K562 (cell line): ENCODE results near the gene LAT. TPM values are rescaled to one million over a fixed set of nuclear protein-coding genes. Genes with fewer than 3 reads are reported as not detected.
"Not testable (repeated sequence)": the region's sequence is repeated elsewhere in the genome, so short reads cannot be mapped to it uniquely, and the experiment has no call there.

Experiments
- ATAC-seq: fragments of 200-7000 bp; cut with Tn5 transposase; 3 replicates; pipeline ENCODE4 v1.9.1; 2020; ENCODE audit warnings: moderate library complexity
- BruUV-seq: library from RNA; stranded (reverse); fragments of 400-500 nt; replicated peaks from 2 replicates; lab custom pipeline; 2021; lab: Mats Ljungman, UMichigan
- CTCF ChIA-PET: fragments of 300-600 bp; formaldehyde crosslinking; extraction: SDS; loops from one replicate; lab custom pipeline; 2021; ENCODE audit warnings: low intra/inter-chr PET ratio; lab: Yijun Ruan, JAX
- POLR2A ChIA-PET: fragments of 300-600, 350-650 bp; sonication (Branson Sonifier 250); formaldehyde crosslinking; extraction: SDS; loops from one replicate; lab custom pipeline; 2021; ENCODE audit warnings: antibody characterized with exemption, inconsistent platforms; lab: Yijun Ruan, JAX
- DNase-seq, 4 experiments: peaks; one replicate each; pipeline versions ENCODE4 v3.0.0 to v3.0.0-alpha.2; 2011 to 2018; ENCODE audit warnings: low spot score in 3 of 4, mixed read lengths in 3 of 4; ENCODE audit errors: extremely low read depth in 1 of 4
- FAIRE-seq: peaks from 2 replicates; lab custom pipeline; 2011; peaks lifted over from hg19 to GRCh38; lab: Jason Lieb, UNC
- H2AFZ ChIP-seq: 2 replicates; pipeline ENCODE4 v1.6.0; 2011; ENCODE audit warnings: low read depth, low read length, control low read depth, inconsistent platforms
- H3K27ac ChIP-seq: fragments of 200-600 bp; 3 replicates; pipeline ENCODE4 v1.8.0; 2011; ENCODE audit warnings: low read depth, mild to moderate bottlenecking, control low read depth, inconsistent platforms, low read length, moderate library complexity, mixed read lengths; ENCODE audit errors: extremely low read depth
- H3K27me3 ChIP-seq, 2 experiments: fragments of 300-600 bp in 1 of 2; 2 replicates in 1 of 2; 3 replicates in 1 of 2; pipeline versions ENCODE4 v1.6.0 to v1.8.0; 2011; ENCODE audit warnings: inconsistent platforms in 2 of 2, low read length in 2 of 2, mild to moderate bottlenecking in 1 of 2, mixed read lengths in 1 of 2, moderate library complexity in 1 of 2; ENCODE audit not compliant: control insufficient read depth in 2 of 2, insufficient read depth in 2 of 2
- H3K36me3 ChIP-seq: fragments of 300-600 bp; 3 replicates; pipeline ENCODE4 v1.8.0; 2011; ENCODE audit warnings: mild to moderate bottlenecking, low read length, inconsistent platforms; ENCODE audit not compliant: control insufficient read depth, insufficient read depth
- H3K4me1 ChIP-seq, 2 experiments: fragments of 200-600 bp in 1 of 2; replicated peaks in 1 of 2; 2 replicates in 1 of 2; 3 replicates in 1 of 2; pipeline versions ENCODE4 v1.5.1 to v1.8.0; 2011; ENCODE audit warnings: inconsistent platforms in 2 of 2, low read length in 2 of 2, mild to moderate bottlenecking in 1 of 2, mixed read lengths in 1 of 2, moderate library complexity in 1 of 2; ENCODE audit not compliant: control insufficient read depth in 2 of 2, insufficient read depth in 2 of 2
- H3K4me2 ChIP-seq: 2 replicates; pipeline ENCODE4 v1.6.1; 2011; ENCODE audit warnings: low read length, control low read depth, inconsistent platforms, mixed read lengths; ENCODE audit not compliant: insufficient read depth
- H3K4me3 ChIP-seq: fragments of 200-600 bp; sonication (generic), shearing (Covaris generic); 2 replicates; pipeline ENCODE4 v1.5.1; 2016; ENCODE audit warnings: control low read depth, inconsistent platforms
- H3K79me2 ChIP-seq: fragments of 200-600 bp; 3 replicates; pipeline ENCODE4 v1.8.0; 2011; ENCODE audit warnings: low read length, inconsistent platforms; ENCODE audit not compliant: control insufficient read depth, insufficient read depth
- H3K9ac ChIP-seq, 2 experiments: 2 replicates each; pipeline versions ENCODE4 v1.6.0 to v1.6.1; 2011; ENCODE audit warnings: low read depth in 2 of 2, low read length in 2 of 2, control low read depth in 1 of 2, inconsistent platforms in 1 of 2, mild to moderate bottlenecking in 1 of 2, mixed read lengths in 1 of 2; ENCODE audit not compliant: insufficient read depth in 1 of 2
- H3K9me1 ChIP-seq: one replicate; pipeline ENCODE4 v1.6.0; 2011; ENCODE audit warnings: inconsistent platforms, mild to moderate bottlenecking, low read length, moderate library complexity; ENCODE audit not compliant: control insufficient read depth, insufficient read depth
- H3K9me3 ChIP-seq: replicated peaks from 2 replicates; pipeline ENCODE4 v1.5.1; 2011; ENCODE audit warnings: low read depth, low read length, inconsistent platforms; ENCODE audit not compliant: control insufficient read depth, insufficient read depth
- H4K20me1 ChIP-seq: replicated peaks from 2 replicates; pipeline ENCODE4 v1.6.1; 2011; ENCODE audit warnings: low read length, inconsistent platforms, mixed read lengths; ENCODE audit not compliant: control insufficient read depth, insufficient read depth
- KDM1A ChIP-seq, 2 experiments: fragments of 450-650 bp; IDR thresholded peaks; 2 replicates each; pipeline ENCODE4 v1.6.1; 2016; ENCODE audit warnings: mild to moderate bottlenecking in 2 of 2
- NFRKB ChIP-seq: fragments of 450-650 bp; IDR thresholded peaks from 2 replicates; pipeline ENCODE4 v1.6.1; 2016; ENCODE audit warnings: low read depth
- RAD21 ChIP-seq, 2 experiments: fragments of 250-450 bp in 1 of 2; fragments of 450-650 bp in 1 of 2; sonication (Bioruptor Pico) in 1 of 2; formaldehyde crosslinking in 1 of 2; IDR thresholded peaks in 1 of 2; conservative IDR thresholded peaks in 1 of 2; 2 replicates each; pipeline versions ENCODE4 v1.4.0 to v1.8.0; 2020 to 2022; ENCODE audit warnings: mild to moderate bottlenecking in 2 of 2, moderate library complexity in 1 of 2
- ZNF121 ChIP-seq: sonication (generic); formaldehyde crosslinking; conservative IDR thresholded peaks from 2 replicates; pipeline ENCODE4 v1.8.0; 2022; ENCODE audit warnings: missing genetic modification reagents
- WGBS: fragments of 100-300 bp; shearing (Covaris generic); methylation state at CpG from one replicate; pipeline ENCODE4 v1.1.6; 2016; ENCODE audit warnings: low coverage, mixed read lengths; ENCODE audit not compliant: insufficient coverage; ENCODE audit errors: missing lambda C conversion rate; 5-methylcytosine and 5-hydroxymethylcytosine counted together
- in situ Hi-C: fragments of 300-500 bp; cut with MboI; formaldehyde crosslinking; loops from 4 replicates; pipeline ENCODE4 v1.15.0; 2018; ENCODE audit warnings: inconsistent platforms, mixed read lengths
- intact Hi-C: fragments of 100-400 bp; cut with micrococcal nuclease; formaldehyde crosslinking; loops from 2 replicates; pipeline ENCODE4 v1.14.2; 2022
- polyA plus RNA-seq, 8 experiments: library from polyadenylated mRNA; depleted of rRNA in 4 of 8; stranded (reverse) in 5 of 8; unstranded in 3 of 8; fragments of >200 nt; fragmentation: Nextera tagmentation in 2 of 8; fragmentation: Illumina TruSeq in 1 of 8; extraction: Ambion mirVana in 2 of 8; extraction: Trizol in 1 of 8; gene quantifications; 2 replicates each; pipeline versions ENCODE4 v1.2.1 to v1.2.3, GENCODE V29; 2011 to 2014; ENCODE audit warnings: inconsistent platforms in 1 of 8, missing spikeins in 1 of 8
- total RNA-seq, 7 experiments: library from RNA; depleted of rRNA in 6 of 7; stranded (reverse); fragments of >200 nt in 6 of 7; fragmentation: Illumina TruSeq in 2 of 7; extraction: Trizol in 2 of 7; gene quantifications; 2 replicates each; pipeline versions ENCODE4 v1.2.1 to v1.2.3, GENCODE V29; 2011 to 2021; ENCODE audit warnings: low replicate concordance in 1 of 7

Gene LAT
- total and polyA plus RNA-seq, 9 of the 15 experiments (the other 6 are each of a cell fraction or from before 2014, with no cell fraction given) = 0.40 to 4.2 (median 1.3) TPM

- H2AFZ ChIP-seq = no peak overlapping the region
- ATAC-seq = no peak
- no peaks in the 10 kb centered on the region for H3K36me3 ChIP-seq
- no peaks in the 10 kb centered on the region for H3K9me3 ChIP-seq
- no TSS peak for BruUV-seq
- ChIA-PET CTCF (no interaction called here), POLR2A (interaction anchor here (1.7 kb wide), 1 partner anchor 17 kb away, joined by 4 read pairs; no protein-coding TSS in a partner anchor)
- H3K9me1 ChIP-seq = no peaks in the 10 kb centered on the region
- H3K4me3 ChIP-seq = no peak overlapping the region
- no peak for TF ChIP-seq NFRKB
- TF ChIP-seq KDM1A (IDR thresholded peaks at IDR 0.05) = 0 out of 4 replicates have a peak, but pooled peaks of 1 of the 2 experiments have one; percentile 29
- no peak for TF ChIP-seq RAD21 (CRISPR knock-in tag; conservative IDR thresholded peaks at IDR 0.05 in 1 of 2, IDR thresholded peaks at IDR 0.05 in 1 of 2)
- peak; percentile 92 for TF ChIP-seq ZNF121
- H3K27me3 ChIP-seq = no peaks in the 10 kb centered on the region
- no peaks in the 10 kb centered on the region for H3K79me2 ChIP-seq
- H3K27ac ChIP-seq = no peak overlapping the region
- H3K4me2 ChIP-seq = no peak overlapping the region
- no peak for DNase-seq
- H3K4me1 ChIP-seq = peaks cover 0 to 11% of the 10 kb centered on the region in 2 experiments; a peak in 3 of 5 replicates
- WGBS = 86% methylated on average over 2 of the region's 2 CpGs
- in situ Hi-C loops = no loop called here
- FAIRE-seq = no peak
- no peaks in the 10 kb centered on the region for H4K20me1 ChIP-seq
- intact Hi-C loops = no loop called here
- no peak overlapping the region for H3K9ac ChIP-seq
These were observed 15.2 kb downstream of the LAT start for GRCh38 chr16:29000019-29000418.

DNA sequence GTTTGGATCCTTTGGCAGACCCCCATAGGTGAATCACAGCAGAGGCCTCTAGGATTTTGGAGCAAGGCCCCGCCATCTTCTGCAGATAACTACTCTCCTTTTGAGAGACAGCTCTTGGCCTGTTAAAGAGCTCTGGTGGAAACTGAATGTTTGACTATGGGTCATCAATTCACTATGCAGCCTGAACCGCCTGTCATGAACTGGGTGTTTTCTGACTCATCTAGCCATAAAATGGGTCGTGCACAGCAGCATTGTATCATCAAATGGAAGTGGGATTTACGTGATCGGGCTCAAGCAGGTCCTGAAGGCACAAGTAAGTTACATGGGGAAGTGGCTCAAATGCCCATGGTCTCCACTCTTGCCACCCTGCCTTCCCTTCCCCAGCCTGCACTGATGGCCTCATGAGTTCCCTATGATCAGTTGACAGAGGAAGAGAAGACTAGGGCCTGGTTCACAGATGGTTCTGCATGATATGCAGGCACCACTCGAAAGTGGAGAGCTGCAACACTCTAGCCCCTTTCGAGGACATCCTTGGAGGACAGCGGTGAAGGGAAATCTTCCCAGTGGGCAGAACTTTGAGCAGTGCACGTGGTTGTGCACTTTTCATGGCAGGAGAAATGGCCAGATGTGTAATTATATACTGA lies 19.8 kb downstream of the LAT start:
- H4K20me1 ChIP-seq, intact Hi-C loops, POLR2A ChIA-PET, CTCF ChIA-PET, FAIRE-seq, H3K9me3 ChIP-seq, H3K79me2 ChIP-seq, ATAC-seq, H3K9ac ChIP-seq, H3K4me3 ChIP-seq, in situ Hi-C loops, H3K27ac ChIP-seq, H3K9me1 ChIP-seq, H3K36me3 ChIP-seq, BruUV-seq, H3K27me3 ChIP-seq: not testable (repeated sequence)
- peak in 1 of 4 experiments; percentile 44 for DNase-seq
- Histone ChIP-seq H2AFZ (peak overlapping the region; percentile 80), H3K4me2 (peak overlapping the region; percentile 43; the same call in 1 of the 2 replicates), H3K4me1 (peaks cover 22 to 39% of the 10 kb centered on the region in 2 experiments)
- 30% methylated on average over 9 of the region's 9 CpGs for WGBS
